Measurements from ENCODE around the gene KLHL18.
"Not testable (repeated sequence)": the region's sequence is repeated elsewhere in the genome, so short reads cannot be mapped to it uniquely, and the experiment has no call there.

DNA sequence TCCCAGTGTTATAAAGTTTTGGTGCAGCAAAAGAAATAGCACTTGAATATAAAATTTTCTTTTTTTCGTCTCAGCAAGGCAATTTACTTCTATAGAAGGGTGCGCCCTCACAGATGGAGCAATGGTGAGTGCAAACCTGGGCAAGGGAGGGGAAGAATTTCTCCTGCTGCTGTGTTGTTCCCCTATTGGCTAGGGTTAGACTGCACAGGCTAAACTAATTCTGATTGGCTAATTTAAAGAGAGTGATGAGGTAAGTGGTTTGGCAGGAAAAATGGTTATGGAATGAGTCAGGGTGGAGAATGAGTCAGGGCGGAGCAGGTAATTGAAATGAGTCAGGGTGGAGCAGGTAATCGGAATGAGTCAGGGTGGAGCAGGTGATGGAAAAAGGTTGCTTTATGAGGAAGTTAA, 77.4 kb downstream of the KLHL18 start:
- TF ChIP-seq POLR2A (IDR thresholded peaks at IDR 0.05; ENCODE audit: low read length); GATA1 (IDR thresholded peaks at IDR 0.05; ENCODE audit: low read depth, low read length): not testable (repeated sequence)
